Right lobe of liver (tissue), 4 donors: ENCODE measurements around the gene WDR47.

Source experiments
- CTCF ChIP-seq, 4 donors: fragments of 200-600 bp in 3 of 4; fragments of 450-650 bp in 1 of 4; IDR thresholded peaks; one replicate each; pipeline versions ENCODE4 v1.5.1 to v1.8.0; 2016 to 2022; ENCODE audit warnings: antibody characterized with exemption in 4 of 4, mild to moderate bottlenecking in 2 of 4
- POLR2A ChIP-seq: fragments of 450-650 bp; IDR thresholded peaks from one replicate; pipeline ENCODE4 v1.6.1; 2017; ENCODE audit warnings: antibody characterized with exemption, mild to moderate bottlenecking
- donor health status: DM: no; HTN: no; CAD: no.
- donor health status: DM: no; HTN: no; CAD: no.
- donor health status: DM: no; HTN: yes; CAD: no.

GRCh38 chr1:108963052-108963686 lies 78.7 kb downstream of the WDR47 start, which contains the start of gene CLCC1:
- TF ChIP-seq POLR2A (peak; percentile 95), CTCF (IDR thresholded peaks at IDR 0.05) (no peak)
